SK-N-DZ (cell line): ENCODE data around the gene SAMD1.

ENCODE experiments used
- DNase-seq: peaks from one replicate; pipeline ENCODE4 v3.0.0-alpha.2; 2015; ENCODE audit warnings: low spot score

SAMD1 gene

GRCh38 chr19:14089662-14090508 is 666 bp downstream of the SAMD1 start:
- DNase-seq = peak; percentile 32

GRCh38 chr19:14089412-14089661 is 1.2 kb downstream of the SAMD1 start:
- no peak for DNase-seq

- DNase-seq = no peak
Observed at GRCh38 chr19:14088634-14089411, 1.7 kb downstream of the SAMD1 start.

GRCh38 chr19:14086098-14086497 is 4.5 kb downstream of the SAMD1 start:
- no peak for DNase-seq

- DNase-seq = no peak
Observed at GRCh38 chr19:14085309-14085995, 5.1 kb downstream of the SAMD1 start, which contains the start of gene C19orf67. Gene C19orf67, minus strand, starts transcription at chr19:14085783. Its CDS starts 156 bp downstream, at chr19:14085627.

GRCh38 chr19:14082675-14082960 is 7.9 kb downstream of the SAMD1 start:
- no peak for DNase-seq

- no peak for DNase-seq
Observed at GRCh38 chr19:14081797-14082674, 8.5 kb downstream of the SAMD1 start.

- peak; percentile 99 for DNase-seq
Observed at GRCh38 chr19:14080887-14081796, 9.4 kb downstream of the SAMD1 start.

GRCh38 chr19:14078411-14078810 is 12.1 kb downstream of the SAMD1 start:
- no peak for DNase-seq

GRCh38 chr19:14073925-14074838 is 16.4 kb downstream of the SAMD1 start:
- peak; percentile 38 for DNase-seq

- DNase-seq = peak; percentile 60
Observed at GRCh38 chr19:14073261-14073924, 17.2 kb downstream of the SAMD1 start.

- DNase-seq = peak; percentile 41
Observed at GRCh38 chr19:14072535-14073260, 17.9 kb downstream of the SAMD1 start, which contains the start of gene MISP3. Gene MISP3, plus strand, starts transcription at chr19:14072786. Its CDS starts 524 bp downstream, at chr19:14073310.

GRCh38 chr19:14070268-14071050 is 20.1 kb downstream of the SAMD1 start:
- peak; percentile 43 for DNase-seq

- no peak for DNase-seq
Observed at GRCh38 chr19:14066134-14066533, 24.4 kb downstream of the SAMD1 start.

- DNase-seq = no peak
Observed at GRCh38 chr19:14063105-14063504, 27.4 kb downstream of the SAMD1 start.

- no peak for DNase-seq
Observed at GRCh38 chr19:14062558-14062855, 28.0 kb downstream of the SAMD1 start.
